Brain microvascular endothelial cell (primary cell): ENCODE results near the gene DGKQ.

Experiments
- DNase-seq: peaks from one replicate; pipeline ENCODE4 v3.0.0-alpha.2; 2020
- H3K27ac ChIP-seq: fragments of 250-450 bp; sonication (Bioruptor Pico); 2 replicates; pipeline ENCODE4 v1.5.1; 2020; ENCODE audit warnings: mild to moderate bottlenecking, moderate library complexity
- H3K27me3 ChIP-seq: fragments of 250-450 bp; sonication (Bioruptor Pico); replicated peaks from 2 replicates; pipeline ENCODE4 v1.5.1; 2020; ENCODE audit warnings: mild to moderate bottlenecking
- H3K36me3 ChIP-seq: fragments of 250-450 bp; sonication (Bioruptor Pico); replicated peaks from 2 replicates; pipeline ENCODE4 v1.5.1; 2020; ENCODE audit warnings: mild to moderate bottlenecking
- H3K4me3 ChIP-seq: 2 replicates; pipeline ENCODE4 v1.5.1; 2011; ENCODE audit warnings: low read depth, mild to moderate bottlenecking, control low read depth, low read length, moderate library complexity
- CTCF ChIP-seq: IDR thresholded peaks from 2 replicates; pipeline ENCODE4 v1.5.1; 2011; ENCODE audit warnings: low read depth, mild to moderate bottlenecking, moderate library complexity, low read length, control low read depth, inconsistent platforms; ENCODE audit errors: missing control alignments
- in situ Hi-C: cut with HindIII; loops from 2 replicates; pipeline ENCODE4 v1.10.0; 2017; ENCODE audit warnings: low sequenced_read_pairs, low pct_ligation_motif_present

DGKQ gene

GRCh38 chr4:992297-993110 is 19.1 kb upstream of the DGKQ start:
- no peak for TF ChIP-seq CTCF
- Histone ChIP-seq H3K4me3 (no peak overlapping the region), H3K36me3 (peaks cover 4% of the 10 kb centered on the region), H3K27me3 (peaks cover 19% of the 10 kb centered on the region), H3K27ac (no peak overlapping the region)
- no peak for DNase-seq
- in situ Hi-C loops = no loop called here

GRCh38 chr4:991451-992296 is 18.3 kb upstream of the DGKQ start:
- Histone ChIP-seq H3K27me3 (peaks cover 12% of the 10 kb centered on the region), H3K27ac (no peak overlapping the region), H3K36me3 (peaks cover 4% of the 10 kb centered on the region), H3K4me3 (no peak overlapping the region)
- in situ Hi-C loops = no loop called here
- DNase-seq = no peak
- TF ChIP-seq CTCF = no peak

- Histone ChIP-seq H3K36me3 (peaks cover 4% of the 10 kb centered on the region), H3K27me3 (peaks cover 4% of the 10 kb centered on the region), H3K4me3 (no peak overlapping the region), H3K27ac (no peak overlapping the region)
- no peak for DNase-seq
- in situ Hi-C loops = no loop called here
- no peak for TF ChIP-seq CTCF
These were observed 17.5 kb upstream of the DGKQ start for GRCh38 chr4:990746-991367.

GRCh38 chr4:989722-990471 is 16.5 kb upstream of the DGKQ start:
- Histone ChIP-seq H3K4me3 (no peak overlapping the region), H3K36me3 (peaks cover 4% of the 10 kb centered on the region), H3K27me3 (no peaks in the 10 kb centered on the region), H3K27ac (no peak overlapping the region)
- no peak for DNase-seq
- TF ChIP-seq CTCF = no peak
- in situ Hi-C loops = no loop called here
